GM06990 (cell line): ENCODE results near the gene RHEB.
"Not testable (repeated sequence)": the region's sequence is repeated elsewhere in the genome, so short reads cannot be mapped to it uniquely, and the experiment has no call there.

Experiments used
- DNase-seq: peaks from one replicate; pipeline ENCODE4 v3.0.0-alpha.2; 2011; ENCODE audit not compliant: insufficient read length; ENCODE audit errors: extremely low read depth
- H3K27me3 ChIP-seq: replicated peaks from 2 replicates; pipeline ENCODE4 v1.6.0; 2011; ENCODE audit warnings: low read length; ENCODE audit not compliant: control insufficient read depth, insufficient read depth
- H3K36me3 ChIP-seq: 2 replicates; pipeline ENCODE4 v1.5.1; 2011; ENCODE audit warnings: low read length; ENCODE audit not compliant: control insufficient read depth, insufficient read depth
- H3K4me3 ChIP-seq: replicated peaks from 2 replicates; pipeline ENCODE4 v1.5.1; 2011; ENCODE audit warnings: low read depth, mild to moderate bottlenecking, control low read depth, low read length
- TF ChIP-seq, protein P1 (sequence below): IDR thresholded peaks from 2 replicates; pipeline ENCODE4 v1.5.1; 2011; ENCODE audit warnings: low read length, control low read depth, mild to moderate bottlenecking, inconsistent platforms; ENCODE audit not compliant: insufficient read depth, poor library complexity, severe bottlenecking

The RHEB gene

GRCh38 chr7:151524845-151525244 lies 5.2 kb upstream of the RHEB start:
- TF ChIP-seq, protein P1, sequence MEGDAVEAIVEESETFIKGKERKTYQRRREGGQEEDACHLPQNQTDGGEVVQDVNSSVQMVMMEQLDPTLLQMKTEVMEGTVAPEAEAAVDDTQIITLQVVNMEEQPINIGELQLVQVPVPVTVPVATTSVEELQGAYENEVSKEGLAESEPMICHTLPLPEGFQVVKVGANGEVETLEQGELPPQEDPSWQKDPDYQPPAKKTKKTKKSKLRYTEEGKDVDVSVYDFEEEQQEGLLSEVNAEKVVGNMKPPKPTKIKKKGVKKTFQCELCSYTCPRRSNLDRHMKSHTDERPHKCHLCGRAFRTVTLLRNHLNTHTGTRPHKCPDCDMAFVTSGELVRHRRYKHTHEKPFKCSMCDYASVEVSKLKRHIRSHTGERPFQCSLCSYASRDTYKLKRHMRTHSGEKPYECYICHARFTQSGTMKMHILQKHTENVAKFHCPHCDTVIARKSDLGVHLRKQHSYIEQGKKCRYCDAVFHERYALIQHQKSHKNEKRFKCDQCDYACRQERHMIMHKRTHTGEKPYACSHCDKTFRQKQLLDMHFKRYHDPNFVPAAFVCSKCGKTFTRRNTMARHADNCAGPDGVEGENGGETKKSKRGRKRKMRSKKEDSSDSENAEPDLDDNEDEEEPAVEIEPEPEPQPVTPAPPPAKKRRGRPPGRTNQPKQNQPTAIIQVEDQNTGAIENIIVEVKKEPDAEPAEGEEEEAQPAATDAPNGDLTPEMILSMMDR, result no peak
- no peaks in the 10 kb centered on the region for H3K36me3 ChIP-seq
- H3K4me3 ChIP-seq, result no peak overlapping the region

GRCh38 chr7:151524331-151524730 lies 4.6 kb upstream of the RHEB start:
- no peaks in the 10 kb centered on the region for H3K27me3 ChIP-seq
- H3K36me3 ChIP-seq, result no peaks in the 10 kb centered on the region
- DNase-seq, result no peak
- TF ChIP-seq, protein P1, result no peak
- no peak overlapping the region for H3K4me3 ChIP-seq

More at GRCh38 chr7:151524845-151525244, 5.2 kb upstream of the RHEB start:
- H3K27me3 ChIP-seq, result no peaks in the 10 kb centered on the region
- no peak for DNase-seq

- H3K4me3 ChIP-seq, result peak overlapping the region; percentile 51
- DNase-seq, result peak; percentile 29
- H3K27me3 ChIP-seq, result no peaks in the 10 kb centered on the region
- H3K36me3 ChIP-seq, result no peaks in the 10 kb centered on the region
- TF ChIP-seq, protein P1, result no peak
Observed at GRCh38 chr7:151520419-151521261, 945 bp upstream of the RHEB start.

DNA sequence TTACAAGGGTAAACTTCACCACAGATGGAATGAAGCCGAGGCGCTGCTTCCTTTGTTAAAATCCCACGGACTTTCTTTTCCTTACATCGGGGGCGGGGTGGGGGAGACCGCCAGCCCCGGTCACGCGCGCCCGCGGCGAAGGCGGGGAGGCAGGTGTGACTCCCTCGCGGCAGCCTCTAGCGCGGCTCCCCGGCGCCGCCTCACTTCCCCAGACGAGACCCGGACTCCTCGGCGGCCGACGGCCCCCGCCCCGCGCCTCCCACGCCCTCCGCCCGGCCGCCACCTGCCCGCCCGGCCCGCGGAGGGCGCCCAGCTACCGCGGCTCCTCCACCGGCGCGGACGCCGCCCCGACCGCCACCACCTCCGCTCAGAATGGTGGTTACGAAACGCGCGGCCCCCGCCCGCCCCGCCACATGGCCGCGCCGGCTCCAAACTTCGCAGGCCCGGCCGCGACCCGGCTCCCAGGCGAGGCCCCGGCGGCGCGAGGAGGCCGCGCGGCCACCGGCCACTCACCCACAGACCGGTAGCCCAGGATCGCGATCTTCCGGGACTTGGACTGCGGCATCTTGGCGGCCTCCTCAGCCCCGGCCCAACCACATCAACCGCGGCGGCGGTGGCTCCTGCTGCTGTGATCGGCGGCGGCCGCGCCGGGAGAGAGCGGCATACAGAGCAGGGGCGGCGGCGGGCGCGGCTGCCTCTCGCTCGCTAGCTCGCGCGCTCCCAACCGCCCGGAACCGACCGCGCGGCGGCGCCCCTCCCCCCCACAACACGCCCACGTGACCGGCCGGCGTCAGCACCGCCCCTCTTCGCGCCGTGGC lies 539 bp downstream of the RHEB start:
- H3K4me3 ChIP-seq, result peak overlapping the region; percentile 60
- peak; percentile 71 for DNase-seq
- H3K36me3 ChIP-seq, H3K27me3 ChIP-seq: not testable (repeated sequence)

DNA sequence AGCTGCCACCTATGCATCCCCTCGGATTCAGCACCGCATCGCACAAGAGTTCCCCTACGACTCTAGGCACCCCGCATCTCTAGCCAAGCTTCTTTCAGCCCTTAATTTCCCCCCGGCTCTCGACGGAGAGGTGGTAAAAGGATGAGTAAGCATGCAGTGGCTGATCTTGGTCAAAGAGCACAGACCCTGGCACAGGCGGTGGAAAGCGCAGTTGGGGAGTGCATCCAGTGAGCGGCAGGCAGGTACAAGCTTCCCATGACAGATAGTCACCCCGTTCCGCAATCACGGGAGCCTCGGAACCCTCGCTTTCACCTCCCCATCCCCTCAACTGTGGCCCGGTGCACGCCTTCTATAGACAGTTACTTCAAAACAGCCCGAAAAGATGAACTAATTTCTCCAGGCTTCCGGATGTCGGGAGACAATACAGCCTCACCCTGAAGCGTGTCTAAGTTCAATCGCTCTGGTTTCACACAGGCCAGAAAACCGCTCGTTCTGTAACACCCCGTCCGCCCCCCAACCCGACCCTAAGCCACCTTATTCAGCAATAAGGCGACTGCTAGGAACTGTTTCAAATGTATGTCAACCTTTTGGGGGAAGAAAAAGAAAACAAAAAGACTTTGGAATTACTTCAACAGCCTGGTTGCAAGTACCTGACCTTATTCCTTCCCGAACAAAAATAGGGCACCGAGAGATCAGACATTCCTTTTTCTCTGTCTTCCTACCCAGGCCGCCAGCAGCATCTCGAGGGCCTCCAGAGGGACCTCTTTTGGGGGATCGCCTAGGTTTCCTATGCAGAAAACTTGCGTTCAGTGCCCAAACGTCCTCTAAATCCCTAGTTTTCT lies 1.4 kb downstream of the RHEB start:
- DNase-seq, result peak; percentile 54
- TF ChIP-seq, protein P1, result no peak
- Histone ChIP-seq H3K4me3 (peak overlapping the region; percentile 60), H3K36me3 (no peaks in the 10 kb centered on the region), H3K27me3 (no peaks in the 10 kb centered on the region)
